ENCODE results near the gene IFIT3.

The IFIT3 gene

DNA sequence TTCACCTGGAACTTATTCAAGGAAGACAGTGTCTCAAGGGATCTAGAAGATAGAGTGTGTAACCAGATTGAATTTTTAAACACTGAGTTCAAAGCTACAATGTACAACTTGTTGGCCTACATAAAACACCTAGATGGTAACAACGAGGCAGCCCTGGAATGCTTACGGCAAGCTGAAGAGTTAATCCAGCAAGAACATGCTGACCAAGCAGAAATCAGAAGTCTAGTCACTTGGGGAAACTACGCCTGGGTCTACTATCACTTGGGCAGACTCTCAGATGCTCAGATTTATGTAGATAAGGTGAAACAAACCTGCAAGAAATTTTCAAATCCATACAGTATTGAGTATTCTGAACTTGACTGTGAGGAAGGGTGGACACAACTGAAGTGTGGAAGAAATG, 10.9 kb downstream of the IFIT3 start:
- POLR2A ChIA-PET, result no interaction called here
- no peaks in the 10 kb centered on the region for H3K36me3 ChIP-seq (ENCODE audit: control insufficient read depth in 2 of 2, insufficient read depth in 1 of 2, low read length in 2 of 2)
- no peaks in the 10 kb centered on the region for H3K9me3 ChIP-seq (ENCODE audit: control insufficient read depth, insufficient read depth, low read depth, low read length)
- no peaks in the 10 kb centered on the region for H3K4me1 ChIP-seq (ENCODE audit: control insufficient read depth, insufficient read depth, low read length)
- H3K4me3 ChIP-seq (ENCODE audit: low read depth, low read length), result no peak overlapping the region
- CTCF ChIA-PET, result no interaction called here
- H3K27ac ChIP-seq (ENCODE audit: extremely low read depth, low read depth, low read length), result no peak overlapping the region
- TF ChIP-seq KLF1 (tag by site-specific recombination; IDR thresholded peaks at IDR 0.05) (no peak), SCRT1 (tag by site-specific recombination; IDR thresholded peaks at IDR 0.05; ENCODE audit: borderline replicate concordance) (no peak), ZNF184 (tag by site-specific recombination; IDR thresholded peaks at IDR 0.05) (no peak), GLI4 (tag by site-specific recombination; IDR thresholded peaks at IDR 0.05) (no peak), ZNF624 (tag by site-specific recombination; IDR thresholded peaks at IDR 0.05) (no peak), YY2 (tag by site-specific recombination; IDR thresholded peaks at IDR 0.05) (no peak)

DNA sequence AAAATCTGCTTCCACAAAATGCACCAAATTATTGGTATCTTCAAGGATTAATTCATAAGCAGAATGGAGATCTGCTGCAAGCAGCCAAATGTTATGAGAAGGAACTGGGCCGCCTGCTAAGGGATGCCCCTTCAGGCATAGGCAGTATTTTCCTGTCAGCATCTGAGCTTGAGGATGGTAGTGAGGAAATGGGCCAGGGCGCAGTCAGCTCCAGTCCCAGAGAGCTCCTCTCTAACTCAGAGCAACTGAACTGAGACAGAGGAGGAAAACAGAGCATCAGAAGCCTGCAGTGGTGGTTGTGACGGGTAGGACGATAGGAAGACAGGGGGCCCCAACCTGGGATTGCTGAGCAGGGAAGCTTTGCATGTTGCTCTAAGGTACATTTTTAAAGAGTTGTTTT, 12.1 kb downstream of the IFIT3 start:
- no peaks in the 10 kb centered on the region for H3K4me1 ChIP-seq (ENCODE audit: control insufficient read depth, insufficient read depth, low read length)
- TF ChIP-seq ZNF19 (tag by site-specific recombination; IDR thresholded peaks at IDR 0.05; ENCODE audit: low read depth) (no peak), ZNF600 (tag by site-specific recombination; IDR thresholded peaks at IDR 0.05) (no peak), ZBTB20 (tag by site-specific recombination; IDR thresholded peaks at IDR 0.05) (no peak), ZNF202 (tag by site-specific recombination; IDR thresholded peaks at IDR 0.05; ENCODE audit: borderline replicate concordance) (no peak), ZNF561 (tag by site-specific recombination; IDR thresholded peaks at IDR 0.05; ENCODE audit: borderline replicate concordance) (no peak), ZSCAN16 (tag by site-specific recombination; IDR thresholded peaks at IDR 0.05) (no peak), ZNF394 (tag by site-specific recombination; IDR thresholded peaks at IDR 0.05; ENCODE audit: borderline replicate concordance) (no peak), ZNF639 (tag by site-specific recombination; IDR thresholded peaks at IDR 0.05) (no peak), ZNF488 (tag by site-specific recombination; IDR thresholded peaks at IDR 0.05) (no peak), ZNF629 (tag by site-specific recombination; IDR thresholded peaks at IDR 0.05) (no peak), ZNF658 (tag by site-specific recombination; IDR thresholded peaks at IDR 0.05) (no peak)
- no peaks in the 10 kb centered on the region for H3K36me3 ChIP-seq (ENCODE audit: control insufficient read depth in 2 of 2, insufficient read depth in 1 of 2, low read length in 2 of 2)
- no peak overlapping the region for H3K4me3 ChIP-seq (ENCODE audit: low read depth, low read length)
- CTCF ChIA-PET, result no interaction called here
- POLR2A ChIA-PET, result no interaction called here
- H3K27ac ChIP-seq (ENCODE audit: extremely low read depth, low read depth, low read length), result no peak overlapping the region
- H3K9me3 ChIP-seq (ENCODE audit: control insufficient read depth, insufficient read depth, low read depth, low read length), result no peaks in the 10 kb centered on the region

- no peaks in the 10 kb centered on the region for H3K36me3 ChIP-seq (ENCODE audit: control insufficient read depth in 2 of 2, insufficient read depth in 1 of 2, low read length in 2 of 2)
- H3K4me1 ChIP-seq (ENCODE audit: control insufficient read depth, insufficient read depth, low read length), result no peaks in the 10 kb centered on the region
- H3K27ac ChIP-seq (ENCODE audit: extremely low read depth, low read depth, low read length), result no peak overlapping the region
- ChIA-PET CTCF (interaction anchor here (0.5 to 0.6 kb wide), 2 partner anchors 27 to 69 kb away, joined by 3 to 8 read pairs; no protein-coding TSS in a partner anchor), POLR2A (no interaction called here)
- H3K4me3 ChIP-seq (ENCODE audit: low read depth, low read length), result no peak overlapping the region
- H3K9me3 ChIP-seq (ENCODE audit: control insufficient read depth, insufficient read depth, low read depth, low read length), result no peaks in the 10 kb centered on the region
- TF ChIP-seq ZNF561 (tag by site-specific recombination; IDR thresholded peaks at IDR 0.05; ENCODE audit: borderline replicate concordance) (no peak), ZBTB26 (tag by site-specific recombination; optimal IDR thresholded peaks at IDR 0.05) (no peak), ZNF792 (tag by site-specific recombination; IDR thresholded peaks at IDR 0.05) (no peak), ZNF600 (tag by site-specific recombination; IDR thresholded peaks at IDR 0.05) (no peak), GLI2 (tag by site-specific recombination; IDR thresholded peaks at IDR 0.05; ENCODE audit: borderline replicate concordance, low read depth) (no peak), ZNF2 (tag by site-specific recombination; IDR thresholded peaks at IDR 0.05) (no peak), SETDB1 (IDR thresholded peaks at IDR 0.05; ENCODE audit: insufficient read length, low read length) (no peak), ZFP69B (tag by site-specific recombination; IDR thresholded peaks at IDR 0.05) (no peak), ZNF48 (tag by site-specific recombination; IDR thresholded peaks at IDR 0.05) (no peak), ZXDB (tag by site-specific recombination; IDR thresholded peaks at IDR 0.05) (no peak), ZNF248 (tag by site-specific recombination; IDR thresholded peaks at IDR 0.05) (no peak), RBAK (tag by site-specific recombination; IDR thresholded peaks at IDR 0.05) (no peak), TCF7L2 (IDR thresholded peaks at IDR 0.05; ENCODE audit: borderline replicate concordance, low read depth, low read length) (no peak), ZNF140 (tag by site-specific recombination; IDR thresholded peaks at IDR 0.05) (no peak)
- TF ChIP-seq, protein P1, sequence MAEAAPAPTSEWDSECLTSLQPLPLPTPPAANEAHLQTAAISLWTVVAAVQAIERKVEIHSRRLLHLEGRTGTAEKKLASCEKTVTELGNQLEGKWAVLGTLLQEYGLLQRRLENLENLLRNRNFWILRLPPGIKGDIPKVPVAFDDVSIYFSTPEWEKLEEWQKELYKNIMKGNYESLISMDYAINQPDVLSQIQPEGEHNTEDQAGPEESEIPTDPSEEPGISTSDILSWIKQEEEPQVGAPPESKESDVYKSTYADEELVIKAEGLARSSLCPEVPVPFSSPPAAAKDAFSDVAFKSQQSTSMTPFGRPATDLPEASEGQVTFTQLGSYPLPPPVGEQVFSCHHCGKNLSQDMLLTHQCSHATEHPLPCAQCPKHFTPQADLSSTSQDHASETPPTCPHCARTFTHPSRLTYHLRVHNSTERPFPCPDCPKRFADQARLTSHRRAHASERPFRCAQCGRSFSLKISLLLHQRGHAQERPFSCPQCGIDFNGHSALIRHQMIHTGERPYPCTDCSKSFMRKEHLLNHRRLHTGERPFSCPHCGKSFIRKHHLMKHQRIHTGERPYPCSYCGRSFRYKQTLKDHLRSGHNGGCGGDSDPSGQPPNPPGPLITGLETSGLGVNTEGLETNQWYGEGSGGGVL (tag by site-specific recombination; IDR thresholded peaks at IDR 0.05), result no peak
Measured at GRCh38 chr10:89341649-89342048, 13.9 kb downstream of the IFIT3 start.
